KMS-11 (cell line): ENCODE results near the gene SPP2.

Source experiments
- H2AFZ ChIP-seq: fragments of 200-600 bp; sonication (generic); 2 replicates; pipeline ENCODE4 v1.6.1; 2016; ENCODE audit warnings: antibody characterized with exemption, mixed run types, low read depth
- H3K27ac ChIP-seq: fragments of 200-600 bp; sonication (generic); 2 replicates; pipeline ENCODE4 v1.6.1; 2016; ENCODE audit warnings: mild to moderate bottlenecking, mixed run types
- H3K27me3 ChIP-seq: fragments of 200-600 bp; sonication (generic); 2 replicates; pipeline ENCODE4 v1.6.1; 2017; ENCODE audit warnings: mild to moderate bottlenecking, low read depth, mixed run types, moderate library complexity; ENCODE audit not compliant: insufficient read depth
- H3K36me3 ChIP-seq: fragments of 200-600 bp; sonication (generic); 2 replicates; pipeline ENCODE4 v1.6.1; 2017; ENCODE audit warnings: mild to moderate bottlenecking, mixed run types; ENCODE audit not compliant: insufficient read depth
- H3K4me1 ChIP-seq: fragments of 200-600 bp; sonication (generic); 2 replicates; pipeline ENCODE4 v1.6.1; 2016; ENCODE audit warnings: mild to moderate bottlenecking, low read depth, mixed run types; ENCODE audit not compliant: poor library complexity, severe bottlenecking
- H3K4me2 ChIP-seq: fragments of 200-600 bp; sonication (generic); 2 replicates; pipeline ENCODE4 v1.7.0; 2016; ENCODE audit warnings: mild to moderate bottlenecking, mixed run types
- H3K4me3 ChIP-seq: fragments of 200-600 bp; sonication (generic); IDR thresholded peaks from 2 replicates; pipeline ENCODE4 v1.6.1; 2017; ENCODE audit warnings: low read depth, low read length, mixed read lengths; ENCODE audit not compliant: insufficient read depth
- H3K79me2 ChIP-seq: fragments of 200-600 bp; sonication (generic); 2 replicates; pipeline ENCODE4 v1.6.1; 2016; ENCODE audit warnings: low read depth, mixed run types; ENCODE audit not compliant: insufficient read depth
- H3K9ac ChIP-seq: fragments of 200-600 bp; sonication (generic); 2 replicates; pipeline ENCODE4 v1.6.1; 2016; ENCODE audit warnings: mild to moderate bottlenecking, mixed run types
- H4K20me1 ChIP-seq: fragments of 200-600 bp; sonication (generic); 2 replicates; pipeline ENCODE4 v1.6.1; 2016; ENCODE audit warnings: mild to moderate bottlenecking, mixed run types; ENCODE audit not compliant: insufficient read depth
- CTCF ChIP-seq: fragments of 200-600 bp; sonication (generic); conservative IDR thresholded peaks from 2 replicates; pipeline ENCODE4 v1.6.1; 2017; ENCODE audit warnings: low read depth, mild to moderate bottlenecking, antibody characterized with exemption, low read length, moderate library complexity, mixed read lengths

Gene SPP2

GRCh38 chr2:234048049-234048448 lies 2.5 kb upstream of the SPP2 start:
- no peaks in the 10 kb centered on the region for H3K79me2 ChIP-seq
- no peak overlapping the region for H3K4me3 ChIP-seq
- H4K20me1 ChIP-seq: no peaks in the 10 kb centered on the region
- H3K4me1 ChIP-seq: no peaks in the 10 kb centered on the region
- no peak overlapping the region for H3K27ac ChIP-seq
- H3K36me3 ChIP-seq: no peaks in the 10 kb centered on the region
- H3K9ac ChIP-seq: no peak overlapping the region
- H3K4me2 ChIP-seq: no peak overlapping the region
- H3K27me3 ChIP-seq: no peaks in the 10 kb centered on the region
- TF ChIP-seq CTCF: no peak
- H2AFZ ChIP-seq: no peak overlapping the region

GRCh38 chr2:234051374-234052070 lies 1.0 kb downstream of the SPP2 start:
- Histone ChIP-seq H3K4me1 (peaks cover 12% of the 10 kb centered on the region), H3K27ac (no peak overlapping the region), H3K4me3 (no peak overlapping the region), H3K9ac (no peak overlapping the region), H3K36me3 (no peaks in the 10 kb centered on the region), H3K4me2 (no peak overlapping the region), H3K27me3 (no peaks in the 10 kb centered on the region), H3K79me2 (no peaks in the 10 kb centered on the region), H4K20me1 (no peaks in the 10 kb centered on the region), H2AFZ (no peak overlapping the region)
- TF ChIP-seq CTCF: no peak

GRCh38 chr2:234058881-234059280 lies 8.4 kb downstream of the SPP2 start:
- Histone ChIP-seq H3K27me3 (no peaks in the 10 kb centered on the region), H3K27ac (no peak overlapping the region), H3K79me2 (no peaks in the 10 kb centered on the region), H2AFZ (no peak overlapping the region), H3K4me1 (peaks cover 15% of the 10 kb centered on the region), H3K36me3 (no peaks in the 10 kb centered on the region), H3K4me2 (no peak overlapping the region), H3K4me3 (no peak overlapping the region), H3K9ac (no peak overlapping the region), H4K20me1 (no peaks in the 10 kb centered on the region)
- no peak for TF ChIP-seq CTCF

GRCh38 chr2:234060236-234060635 lies 9.7 kb downstream of the SPP2 start:
- no peak overlapping the region for H2AFZ ChIP-seq
- TF ChIP-seq CTCF: no peak

More at GRCh38 chr2:234060236-234060635, 9.7 kb downstream of the SPP2 start:
- Histone ChIP-seq H3K4me3 (no peak overlapping the region), H4K20me1 (no peaks in the 10 kb centered on the region), H3K36me3 (no peaks in the 10 kb centered on the region), H3K27me3 (no peaks in the 10 kb centered on the region), H3K4me2 (no peak overlapping the region), H3K4me1 (peaks cover 15% of the 10 kb centered on the region), H3K9ac (no peak overlapping the region), H3K27ac (no peak overlapping the region), H3K79me2 (no peaks in the 10 kb centered on the region)
